GM18526 (cell line): ENCODE results near the gene TOX2.

Source experiments
- POLR2A ChIP-seq: IDR thresholded peaks from 3 replicates; pipeline ENCODE4 v1.6.1; 2011; ENCODE audit not compliant: insufficient read length; ENCODE audit errors: extremely low read depth

Gene TOX2

DNA sequence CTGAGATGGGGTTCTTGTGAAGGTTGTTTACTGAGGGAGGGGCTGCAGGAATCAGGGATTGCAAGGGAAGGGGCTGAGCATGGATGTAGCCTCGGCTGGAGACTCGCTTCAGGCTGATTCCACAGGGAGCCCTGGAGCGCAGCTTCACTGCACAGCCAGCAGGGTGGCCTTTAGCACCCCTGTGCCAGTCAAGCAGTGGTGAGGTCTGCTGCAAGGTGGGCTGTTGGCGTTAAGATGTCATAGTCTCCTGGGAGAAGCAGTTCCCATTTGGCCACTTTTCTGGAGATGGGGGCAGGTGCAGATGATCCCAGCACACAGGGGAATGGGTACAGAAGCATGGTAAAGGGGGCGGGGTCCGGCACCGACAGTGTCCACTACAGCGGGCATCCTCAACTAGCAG, 126.3 kb downstream of the TOX2 start:
- no peak for TF ChIP-seq POLR2A

DNA sequence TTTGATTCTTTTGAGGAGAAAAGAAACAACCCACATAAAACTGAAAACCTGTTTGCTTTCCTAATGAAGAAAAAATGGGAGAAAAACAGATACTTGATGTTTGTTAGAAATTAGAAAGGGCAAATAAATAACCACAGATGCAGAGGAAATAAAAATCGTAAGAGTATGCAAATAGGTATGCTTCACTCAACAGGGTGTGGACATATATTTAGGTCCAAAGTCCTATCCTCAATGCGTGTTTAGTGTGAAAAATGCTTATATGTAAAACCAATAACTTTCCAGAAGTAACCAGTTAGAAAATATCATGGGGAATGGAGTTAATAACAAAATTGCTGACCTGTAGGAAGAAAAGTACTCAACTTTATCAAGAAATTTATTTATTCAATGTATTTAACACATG, 135.7 kb downstream of the TOX2 start:
- TF ChIP-seq POLR2A: no peak

DNA sequence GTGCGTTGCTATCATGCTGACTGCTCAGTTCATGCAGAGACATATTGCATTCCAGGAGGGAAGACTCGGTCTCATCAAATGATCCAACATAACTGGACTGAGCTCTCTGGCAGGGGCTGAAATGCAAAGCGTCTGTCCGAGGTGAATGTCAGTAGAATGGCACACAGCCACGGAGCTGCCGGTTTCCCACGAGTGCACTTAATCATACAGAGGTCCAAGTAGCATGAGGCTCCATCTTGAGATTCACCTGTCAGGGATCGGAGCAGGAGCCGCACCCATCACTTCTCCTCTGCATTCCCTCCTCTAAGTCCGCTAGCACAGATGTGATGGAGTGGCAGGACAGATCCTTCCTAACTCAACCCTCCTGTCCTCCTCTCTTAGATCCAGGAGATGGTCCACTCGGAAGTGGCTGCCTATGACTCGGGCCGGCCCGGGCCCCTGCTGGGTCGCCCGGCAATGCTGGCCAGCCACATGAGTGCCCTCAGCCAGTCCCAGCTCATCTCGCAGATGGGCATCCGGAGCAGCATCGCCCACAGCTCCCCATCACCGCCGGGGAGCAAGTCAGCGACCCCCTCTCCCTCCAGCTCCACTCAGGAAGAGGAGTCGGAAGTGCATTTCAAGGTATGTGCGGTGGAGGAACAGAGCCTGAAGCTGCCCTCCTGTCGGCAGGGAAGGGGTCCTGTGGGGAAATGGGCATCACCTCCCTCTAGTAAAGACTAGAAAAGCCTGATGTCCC, 136.4 kb downstream of the TOX2 start:
- TF ChIP-seq POLR2A: no peak

DNA sequence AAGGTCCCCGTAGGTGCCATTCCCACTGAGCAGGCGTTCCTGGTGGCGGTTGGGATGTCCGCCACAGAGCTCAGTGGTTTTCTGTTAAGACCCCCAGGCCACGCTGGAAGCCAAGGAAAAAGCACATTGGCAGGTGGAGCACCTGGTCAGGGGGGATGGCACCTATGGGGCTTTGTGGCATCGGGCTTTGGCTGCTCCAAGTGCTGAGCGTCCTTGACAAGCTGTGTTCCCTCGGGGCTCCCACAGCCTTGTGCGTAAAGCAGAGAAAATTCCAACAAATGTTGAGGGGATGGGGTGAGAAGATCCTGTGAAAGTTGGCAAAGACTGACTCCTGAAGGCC, 137.0 kb downstream of the TOX2 start:
- TF ChIP-seq POLR2A: no peak

DNA sequence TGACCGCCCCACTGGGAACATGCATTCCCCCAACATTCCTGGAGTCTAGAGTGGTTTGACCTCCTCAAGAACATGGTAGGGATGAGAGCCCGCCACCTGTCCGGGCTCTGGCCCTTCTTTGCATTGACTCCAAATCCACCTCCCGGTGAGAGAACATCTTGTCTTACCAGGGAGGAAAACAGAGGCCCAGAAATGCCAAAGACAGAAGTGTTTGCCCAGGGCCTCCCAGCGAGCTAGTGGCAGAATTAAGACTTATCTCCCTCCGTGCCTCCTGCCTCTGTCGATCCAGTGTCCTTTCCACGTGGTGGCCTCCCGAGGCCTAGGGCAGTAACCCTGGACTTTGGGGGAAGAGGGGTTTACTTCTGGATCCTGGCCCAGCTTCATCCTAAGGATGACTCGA, 137.5 kb downstream of the TOX2 start:
- no peak for TF ChIP-seq POLR2A

DNA sequence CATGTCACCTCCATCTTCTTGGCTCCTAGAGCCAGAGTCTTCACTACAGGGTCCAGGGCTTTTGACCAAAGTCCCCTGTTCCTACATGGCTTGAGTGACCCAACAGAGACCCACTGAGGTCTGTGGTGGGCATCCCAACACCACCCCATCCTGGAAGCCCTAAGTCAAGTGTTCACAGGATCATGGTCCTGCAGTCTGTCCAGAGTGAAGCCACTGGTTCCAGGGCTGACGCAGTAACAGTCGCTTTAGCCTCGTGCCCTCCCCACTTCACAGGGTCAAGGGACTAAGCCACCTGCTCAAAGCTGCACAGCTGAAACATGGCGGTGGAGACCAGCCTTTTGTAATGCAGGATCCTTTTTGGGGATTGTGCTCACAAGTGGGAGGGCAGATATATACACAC, 138.4 kb downstream of the TOX2 start:
- TF ChIP-seq POLR2A: no peak

DNA sequence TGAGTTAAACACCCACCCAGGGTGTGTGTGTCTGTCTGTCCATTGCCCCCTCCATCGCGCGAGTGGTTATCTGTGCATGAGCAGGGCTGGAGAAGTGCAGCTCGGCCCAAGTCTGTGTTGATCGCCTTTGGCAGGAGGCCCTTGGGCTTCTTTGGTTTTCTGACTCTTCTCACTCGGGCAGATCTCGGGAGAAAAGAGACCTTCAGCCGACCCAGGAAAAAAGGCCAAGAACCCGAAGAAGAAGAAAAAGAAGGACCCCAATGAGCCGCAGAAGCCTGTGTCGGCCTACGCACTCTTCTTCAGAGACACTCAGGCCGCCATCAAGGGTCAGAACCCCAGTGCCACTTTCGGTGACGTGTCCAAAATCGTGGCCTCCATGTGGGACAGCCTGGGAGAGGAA, 139.5 kb downstream of the TOX2 start:
- TF ChIP-seq POLR2A: no peak

DNA sequence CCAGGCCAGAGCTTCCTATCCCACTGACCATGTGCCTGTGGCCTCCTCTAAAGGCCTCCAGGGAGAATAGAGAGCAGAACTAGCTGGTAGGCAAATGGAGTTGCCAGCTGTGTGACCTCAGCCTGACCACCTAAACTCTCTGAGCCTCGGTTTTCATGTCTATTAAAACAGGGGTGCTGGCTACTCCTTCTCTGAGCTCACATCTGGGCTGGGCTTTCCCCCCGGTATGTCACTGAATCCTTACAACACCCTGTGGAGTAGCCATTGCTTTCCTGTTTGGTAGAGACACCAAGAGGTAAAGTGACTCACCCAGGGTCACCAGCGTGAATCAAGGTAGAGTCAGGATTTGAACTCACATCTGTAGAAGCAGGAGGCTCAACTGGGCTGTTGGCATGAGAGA, 140.2 kb downstream of the TOX2 start:
- TF ChIP-seq POLR2A: no peak

DNA sequence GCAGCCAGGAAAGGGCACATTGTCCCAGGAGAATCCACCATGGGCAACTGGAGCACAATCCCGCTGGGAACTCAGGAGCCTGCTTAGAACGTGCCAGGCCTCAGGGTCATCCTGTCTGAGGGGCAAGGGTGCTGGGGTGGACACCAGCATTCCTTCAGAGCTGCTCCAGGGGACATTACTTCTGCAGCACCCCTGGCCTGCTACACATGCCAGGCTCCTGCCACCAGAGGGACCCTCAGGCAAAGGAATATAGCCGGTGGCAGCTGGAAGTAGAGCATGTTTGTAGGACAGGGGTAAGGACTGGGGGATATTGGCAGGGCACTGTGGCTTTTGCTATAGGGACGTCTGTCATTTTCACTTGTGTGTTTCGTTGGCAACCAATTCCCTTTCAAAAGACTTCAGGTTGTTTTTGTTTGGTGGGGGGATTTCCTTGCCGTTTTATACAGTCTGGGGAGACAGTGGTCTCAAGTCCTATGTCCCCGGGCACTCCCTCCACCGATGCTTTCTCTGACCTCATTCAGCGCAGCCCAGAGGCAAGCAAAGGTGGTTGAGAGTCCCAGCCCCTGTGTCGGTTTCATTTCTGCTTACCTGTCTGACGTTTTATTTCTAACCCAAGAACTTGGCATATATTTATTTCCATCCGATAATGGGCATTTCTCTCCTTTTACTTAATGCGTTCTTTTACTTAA, 141.5 kb downstream of the TOX2 start:
- TF ChIP-seq POLR2A: no peak

DNA sequence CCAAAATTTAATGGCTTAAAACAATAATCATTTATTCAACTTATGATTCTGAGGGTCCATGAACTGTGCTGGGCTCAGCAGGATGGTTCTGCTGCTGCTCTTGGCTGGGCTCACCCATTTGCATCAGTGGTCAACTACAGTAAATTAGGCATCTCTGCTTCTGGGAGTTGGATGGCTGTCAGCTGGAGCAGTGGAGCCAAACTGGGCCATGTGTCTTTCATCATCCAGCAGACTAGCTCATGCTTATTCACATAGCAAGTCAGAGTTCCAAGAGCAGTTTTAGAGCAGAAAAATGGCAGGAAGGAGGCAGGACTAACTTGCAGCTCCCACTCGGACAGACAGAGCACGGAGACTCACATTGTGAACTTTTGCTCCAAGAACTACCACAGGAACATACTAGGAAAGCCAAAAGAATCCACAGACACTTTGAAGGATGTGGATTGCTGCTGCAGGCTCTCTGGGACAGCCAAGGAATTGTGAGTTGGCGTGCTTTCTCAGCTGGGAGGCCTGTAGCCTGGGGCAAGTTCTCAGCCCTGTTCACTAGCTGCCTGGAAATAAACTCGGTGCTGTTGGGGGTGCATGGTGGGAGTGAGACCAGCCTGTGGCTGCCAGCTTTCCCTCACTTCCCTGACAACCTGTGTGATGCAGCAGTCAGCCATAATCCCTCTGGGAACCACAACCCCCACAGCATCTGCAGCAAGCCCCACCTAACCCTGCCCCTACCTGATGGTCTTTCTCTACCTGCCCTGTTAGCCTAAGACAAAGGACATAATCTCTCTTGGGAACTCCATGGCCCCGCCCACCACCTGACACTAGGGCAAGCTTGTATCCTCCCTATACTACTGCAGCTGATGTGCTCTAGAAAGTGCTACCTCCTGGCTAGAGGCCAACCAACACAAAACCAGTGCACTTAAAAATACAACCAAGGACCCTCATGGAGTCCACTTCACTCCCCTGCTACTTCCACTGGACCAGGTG, 143.3 kb downstream of the TOX2 start:
- no peak for TF ChIP-seq POLR2A

DNA sequence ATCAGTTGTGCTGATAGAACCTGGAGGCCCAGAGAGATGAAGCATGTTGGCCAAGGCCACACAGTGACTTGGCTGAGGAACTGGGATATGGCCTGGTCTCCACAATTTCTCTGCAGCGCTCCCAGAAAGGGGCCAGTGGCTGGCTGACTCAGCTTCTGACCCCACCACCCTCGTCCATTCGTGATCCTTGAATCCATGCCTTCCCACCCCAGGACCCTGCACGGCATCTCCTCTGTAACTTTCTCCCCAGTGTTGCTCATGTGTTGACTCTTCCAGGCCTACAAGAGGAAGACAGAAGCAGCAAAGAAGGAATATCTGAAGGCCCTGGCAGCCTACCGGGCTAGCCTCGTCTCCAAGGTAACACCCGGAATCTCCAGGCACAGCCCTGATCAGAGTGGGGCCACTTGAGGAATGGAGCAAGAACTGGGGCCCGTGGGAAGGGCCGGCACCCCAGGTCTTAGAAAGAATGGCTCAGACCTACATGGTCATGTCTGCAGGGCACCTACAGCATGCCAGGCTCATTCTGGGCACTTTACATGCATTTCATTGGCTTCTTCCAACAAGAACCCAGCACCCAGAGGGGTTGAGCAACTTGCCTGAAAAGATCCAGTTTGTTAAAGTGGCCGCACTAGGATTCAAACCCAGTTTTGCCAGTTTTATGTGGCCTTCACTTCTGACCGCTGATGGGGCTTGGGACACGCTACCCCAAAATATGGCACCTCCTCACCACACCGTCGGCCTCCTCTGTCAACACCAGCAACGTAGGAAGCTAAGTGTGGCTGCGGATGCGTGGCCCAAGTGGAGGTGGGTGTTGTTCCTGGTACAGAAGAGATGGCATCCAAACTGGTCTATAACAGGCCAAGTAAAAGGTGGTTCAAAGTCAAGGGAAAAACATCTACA, 150.1 kb downstream of the TOX2 start:
- no peak for TF ChIP-seq POLR2A

DNA sequence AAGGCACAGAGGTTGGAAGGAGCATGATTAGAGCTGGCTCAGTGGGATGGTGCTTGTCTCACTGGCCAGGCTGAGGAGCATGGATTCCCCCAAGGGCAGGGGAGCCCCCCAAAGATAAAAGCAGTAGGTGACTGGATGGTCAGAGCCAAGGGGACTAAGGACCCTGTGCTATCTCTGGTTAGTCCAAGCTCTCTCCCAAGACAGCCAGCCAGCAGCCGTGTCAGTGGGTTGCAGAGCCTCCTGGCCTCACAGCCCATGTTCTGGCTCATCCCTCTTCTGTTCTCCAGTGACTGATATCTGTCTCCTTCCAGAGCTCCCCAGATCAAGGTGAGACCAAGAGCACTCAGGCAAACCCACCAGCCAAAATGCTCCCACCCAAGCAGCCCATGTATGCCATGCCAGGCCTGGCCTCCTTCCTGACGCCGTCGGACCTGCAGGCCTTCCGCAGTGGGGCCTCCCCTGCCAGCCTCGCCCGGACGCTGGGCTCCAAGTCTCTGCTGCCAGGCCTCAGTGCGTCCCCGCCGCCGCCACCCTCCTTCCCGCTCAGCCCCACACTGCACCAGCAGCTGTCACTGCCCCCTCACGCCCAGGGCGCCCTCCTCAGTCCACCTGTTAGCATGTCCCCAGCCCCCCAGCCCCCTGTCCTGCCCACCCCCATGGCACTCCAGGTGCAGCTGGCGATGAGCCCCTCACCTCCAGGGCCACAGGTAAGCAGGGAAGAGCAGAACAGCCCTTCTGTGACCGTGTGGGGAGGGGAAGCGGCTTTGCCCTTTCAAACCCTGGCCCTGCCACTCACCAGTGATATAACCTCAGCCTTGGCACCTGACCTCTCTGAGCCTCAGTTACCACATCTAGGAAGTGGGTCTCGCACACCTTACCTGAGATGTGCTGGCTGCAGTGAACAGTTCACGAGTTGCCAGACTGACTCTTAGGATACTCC, 151.0 kb downstream of the TOX2 start:
- TF ChIP-seq POLR2A: no peak

DNA sequence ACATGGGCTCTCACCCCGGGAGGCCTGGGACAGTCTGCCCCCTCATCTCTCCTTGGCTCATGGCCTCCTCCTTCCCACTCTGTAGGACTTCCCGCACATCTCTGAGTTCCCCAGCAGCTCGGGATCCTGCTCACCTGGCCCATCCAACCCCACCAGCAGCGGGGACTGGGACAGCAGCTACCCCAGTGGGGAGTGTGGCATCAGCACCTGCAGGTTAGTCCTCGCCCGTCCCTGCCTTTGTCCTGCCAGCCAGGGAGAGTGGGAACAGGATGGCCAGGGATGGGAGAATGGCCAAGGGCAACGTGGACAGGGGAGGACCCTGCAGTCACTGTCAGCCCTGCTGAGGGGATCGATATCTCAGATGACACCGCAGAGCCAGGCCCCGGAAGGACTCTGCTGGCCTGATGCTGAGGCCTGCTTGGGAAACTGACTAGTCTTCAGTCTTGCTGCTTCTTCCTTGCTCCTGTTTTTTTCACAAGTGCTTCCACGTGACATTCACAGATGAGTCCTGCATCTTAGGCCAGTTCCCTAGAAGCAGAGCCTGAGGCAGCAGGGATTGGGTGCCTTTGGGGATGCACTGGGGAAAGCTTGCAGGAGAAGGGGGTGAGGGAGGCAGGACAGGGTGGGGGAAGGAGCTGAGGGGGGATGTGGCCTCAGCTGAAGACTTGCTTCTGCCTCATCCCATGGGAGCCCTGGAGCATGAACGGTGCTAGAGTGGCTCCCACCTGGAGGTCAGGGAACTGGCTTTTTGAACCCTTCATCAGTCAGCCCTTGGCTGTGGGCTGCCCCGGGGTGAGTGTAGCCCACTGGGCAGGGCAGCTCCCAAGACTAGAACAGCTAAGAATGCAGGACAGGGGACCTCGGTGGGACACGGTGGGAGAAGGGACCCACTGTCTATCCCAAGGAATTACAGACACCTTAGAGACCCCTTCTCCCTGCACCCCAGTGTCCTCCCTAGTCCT, 152.3 kb downstream of the TOX2 start:
- no peak for TF ChIP-seq POLR2A
